ENCODE results near the gene TMCC1. TPM values are rescaled to one million over a fixed set of nuclear protein-coding genes. Genes with fewer than 3 reads are reported as not detected.
"Not testable (repeated sequence)": the region's sequence is repeated elsewhere in the genome, so short reads cannot be mapped to it uniquely, and the experiment has no call there.

Gene TMCC1
- total RNA-seq, 4 donors from 2014 or later = 4.1 to 21.8 (median 14.5) TPM

GRCh38 chr3:129645286-129645685, 248.2 kb downstream of the TMCC1 start:
- WGBS, 2 donors (ENCODE audit: low coverage in 1 of 2) = 48 to 62% methylated on average over 5 of the region's 5 CpGs
- intact Hi-C loops (cut with DNase I; ENCODE audit: low total_unique reads) = no loop called here

DNA sequence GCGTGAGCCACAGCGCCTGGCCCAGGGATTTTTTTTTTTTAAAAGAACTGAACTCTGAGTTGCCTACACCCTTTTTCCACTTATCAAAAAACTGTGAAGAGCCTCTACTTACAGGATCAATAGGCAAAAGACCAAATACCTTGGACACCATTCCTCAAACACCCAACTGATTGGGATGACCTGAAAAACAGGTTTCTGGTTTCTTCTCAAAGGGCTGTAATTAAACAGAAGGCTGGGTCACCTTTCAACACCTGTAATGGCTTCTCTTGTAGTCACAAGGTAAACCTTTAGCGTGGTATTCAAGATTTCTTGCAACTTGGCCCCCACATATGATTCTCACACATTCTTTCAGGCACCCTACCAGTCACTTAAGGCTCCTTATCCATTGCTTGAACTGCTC, 248.7 kb downstream of the TMCC1 start:
- Histone ChIP-seq H3K9me3 (no peaks in the 10 kb centered on the region), H3K27me3 (no peaks in the 10 kb centered on the region), H3K27ac (no peak overlapping the region), H3K4me3 (no peak overlapping the region), H3K4me1 (no peaks in the 10 kb centered on the region), H3K36me3 (no peaks in the 10 kb centered on the region)
- in situ Hi-C loops (cut with MboI; ENCODE audit: low pct_ligation_motif_present in 1 of 4, low pct_unique_long_range_greater_than_20kb in 1 of 4, low sequenced_read_pairs in 3 of 4) = loop anchor here in 2 of 4 donors (25.0 kb wide), 2 partner anchors 158 to 292 kb away; no protein-coding TSS in a partner anchor
- intact Hi-C loops (cut with DNase I; ENCODE audit: low total_unique reads) = no loop called here
- no peak for TF ChIP-seq EP300 (IDR thresholded peaks at IDR 0.05; ENCODE audit: low read depth)
- TF ChIP-seq CTCF (IDR thresholded peaks at IDR 0.05) = no peak
- TF ChIP-seq POLR2A (IDR thresholded peaks at IDR 0.05) = no peak
- TF ChIP-seq POLR2AphosphoS5 (IDR thresholded peaks at IDR 0.05) = no peak
- 86 to 96% methylated on average over 3 of the region's 3 CpGs for WGBS, 2 donors (ENCODE audit: low coverage in 1 of 2)
- no peak for DNase-seq

More at GRCh38 chr3:129645286-129645685, 248.2 kb downstream of the TMCC1 start:
- Histone ChIP-seq H3K9me3 (no peaks in the 10 kb centered on the region), H3K27ac (no peak overlapping the region), H3K4me3 (no peak overlapping the region), H3K4me1 (no peaks in the 10 kb centered on the region), H3K36me3 (no peaks in the 10 kb centered on the region), H3K27me3 (no peaks in the 10 kb centered on the region)
- DNase-seq = no peak
- in situ Hi-C loops (cut with MboI; ENCODE audit: low pct_ligation_motif_present in 1 of 4, low pct_unique_long_range_greater_than_20kb in 1 of 4, low sequenced_read_pairs in 3 of 4) = loop anchor here in 2 of 4 donors (25.0 kb wide), 2 partner anchors 158 to 292 kb away; no protein-coding TSS in a partner anchor
- no peak for TF ChIP-seq POLR2AphosphoS5 (IDR thresholded peaks at IDR 0.05)
- TF ChIP-seq EP300 (IDR thresholded peaks at IDR 0.05; ENCODE audit: low read depth) = no peak

DNA sequence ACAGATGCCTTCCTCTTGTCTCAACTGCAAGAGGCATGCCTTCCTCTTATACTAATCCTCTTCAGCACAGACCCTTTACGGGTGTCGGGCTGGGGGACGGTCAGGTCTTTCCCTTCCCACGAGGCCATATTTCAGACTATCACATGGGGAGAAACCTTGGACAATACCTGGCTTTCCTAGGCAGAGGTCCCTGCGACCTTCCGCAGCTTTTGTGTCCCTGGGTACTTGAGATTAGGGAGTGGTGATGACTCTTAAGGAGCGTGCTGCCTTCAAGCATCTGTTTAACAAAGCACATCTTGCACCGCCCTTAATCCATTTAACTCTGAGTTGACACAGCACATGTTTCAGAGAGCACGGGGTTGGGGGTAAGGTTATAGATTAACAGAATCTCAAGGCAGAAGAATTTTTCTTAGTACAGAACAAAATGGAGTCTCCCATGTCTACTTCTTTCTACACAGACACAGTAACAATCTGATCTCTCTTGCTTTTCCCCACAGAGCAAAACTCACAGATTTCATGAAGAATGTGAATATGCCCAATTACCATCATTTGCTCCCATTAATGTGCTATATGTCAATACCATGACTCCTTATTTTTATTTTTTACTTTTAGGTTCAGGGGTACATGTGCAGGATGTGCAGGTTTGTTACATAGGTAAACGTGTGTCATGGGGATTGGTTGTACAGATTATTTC, 251.8 kb downstream of the TMCC1 start:
- H3K27ac ChIP-seq; DNase-seq; H3K9me3 ChIP-seq; H3K36me3 ChIP-seq; H3K4me1 ChIP-seq; H3K27me3 ChIP-seq; intact Hi-C loops (cut with DNase I; ENCODE audit: low total_unique reads); H3K4me3 ChIP-seq: not testable (repeated sequence)
- 56 to 60% methylated on average over 2 to 8 of the region's 10 CpGs for WGBS, 2 donors (ENCODE audit: low coverage in 1 of 2)
- in situ Hi-C loops (cut with MboI; ENCODE audit: low pct_ligation_motif_present in 1 of 4, low pct_unique_long_range_greater_than_20kb in 1 of 4, low sequenced_read_pairs in 3 of 4) = loop anchor here in 2 of 4 donors (25.0 kb wide), 2 partner anchors 154 to 296 kb away; no protein-coding TSS in a partner anchor

DNA sequence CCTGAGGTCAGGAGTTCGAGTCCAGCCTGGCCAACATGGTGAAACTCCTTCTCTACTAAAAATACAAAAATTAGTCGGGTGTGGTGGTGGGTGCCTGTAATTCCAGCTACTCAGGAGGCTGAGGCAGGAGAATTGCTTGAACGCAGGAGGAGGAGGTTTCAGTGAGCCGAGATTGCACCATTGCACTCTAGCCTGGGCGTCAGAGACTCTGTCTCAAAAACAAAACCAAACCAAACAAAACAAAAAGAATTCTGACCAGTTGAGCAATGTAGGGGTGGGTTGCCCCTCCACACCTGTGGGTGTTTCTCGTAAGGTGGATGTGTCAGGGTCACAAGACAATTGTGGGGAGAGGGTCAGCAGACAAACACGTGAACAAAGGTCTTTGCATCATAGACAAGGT, 252.5 kb downstream of the TMCC1 start:
- H3K4me1 ChIP-seq; DNase-seq; intact Hi-C loops (cut with DNase I; ENCODE audit: low total_unique reads): not testable (repeated sequence)

GRCh38 chr3:129638481-129638880, 255.0 kb downstream of the TMCC1 start:
- H3K4me3 ChIP-seq = no peak overlapping the region
- in situ Hi-C loops (cut with MboI; ENCODE audit: low pct_ligation_motif_present in 1 of 4, low pct_unique_long_range_greater_than_20kb in 1 of 4, low sequenced_read_pairs in 3 of 4) = loop anchor here in 2 of 4 donors (25.0 kb wide), 2 partner anchors 151 to 299 kb away; no protein-coding TSS in a partner anchor
- 86 to 100% methylated on average over 1 to 3 of the region's 3 CpGs for WGBS, 2 donors (ENCODE audit: low coverage in 1 of 2)
- intact Hi-C loops (cut with DNase I; ENCODE audit: low total_unique reads) = no loop called here
- H3K9me3 ChIP-seq = no peaks in the 10 kb centered on the region
- no peak for TF ChIP-seq CTCF (IDR thresholded peaks at IDR 0.05)
- TF ChIP-seq POLR2AphosphoS5 (IDR thresholded peaks at IDR 0.05) = no peak
- no peak for TF ChIP-seq EP300 (IDR thresholded peaks at IDR 0.05; ENCODE audit: low read depth)
- TF ChIP-seq POLR2A (IDR thresholded peaks at IDR 0.05) = no peak
- H3K36me3 ChIP-seq = no peaks in the 10 kb centered on the region
- H3K27ac ChIP-seq = no peak overlapping the region
- DNase-seq = no peak
- H3K27me3 ChIP-seq = no peaks in the 10 kb centered on the region
- H3K4me1 ChIP-seq = no peaks in the 10 kb centered on the region

More for the DNA sequence above, 252.5 kb downstream of the TMCC1 start:
- not testable (repeated sequence) for H3K27me3 ChIP-seq, H3K36me3 ChIP-seq, H3K9me3 ChIP-seq, H3K27ac ChIP-seq, H3K4me3 ChIP-seq
- 82 to 88% methylated on average over 4 to 7 of the region's 7 CpGs for WGBS, 2 donors (ENCODE audit: low coverage in 1 of 2)
- in situ Hi-C loops (cut with MboI; ENCODE audit: low pct_ligation_motif_present in 1 of 4, low pct_unique_long_range_greater_than_20kb in 1 of 4, low sequenced_read_pairs in 3 of 4) = loop anchor here in 2 of 4 donors (25.0 kb wide), 2 partner anchors 154 to 296 kb away; no protein-coding TSS in a partner anchor

Data from transverse colon (tissue), 4 donors.